SU-DHL-6 (cell line): ENCODE data around the gene IRF1.

Experiments used
- CTCF ChIP-seq: fragments of 200-600 bp; sonication (generic); IDR thresholded peaks from one replicate; pipeline ENCODE4 v1.5.1; 2017; ENCODE audit warnings: antibody characterized with exemption, mild to moderate bottlenecking, low read length, moderate library complexity; ENCODE audit not compliant: insufficient read depth, poor library complexity, severe bottlenecking
- EZH2phosphoT487 ChIP-seq: fragments of 200-600 bp; sonication (generic), shearing (Covaris generic); conservative IDR thresholded peaks from 2 replicates; pipeline ENCODE4 v1.6.1; 2018; ENCODE audit warnings: mild to moderate bottlenecking, antibody characterized with exemption, low read length, moderate library complexity, mixed read lengths

- TF ChIP-seq CTCF (no peak), EZH2phosphoT487 (no peak)
Measured at GRCh38 chr5:132489871-132490483, 596 bp downstream of the IRF1 start.
